GM19468 (cell line): ENCODE results near the gene ATP6V0E1.

Experiments
- ATAC-seq: cut with Tn5 transposase; IDR thresholded peaks from one replicate; pipeline ENCODE4 v1.9.1; 2021; ENCODE audit warnings: mild to moderate bottlenecking, moderate library complexity, moderate number of reproducible peaks; ENCODE audit not compliant: unreplicated experiment; ENCODE audit errors: extremely low read depth

The ATP6V0E1 gene

DNA sequence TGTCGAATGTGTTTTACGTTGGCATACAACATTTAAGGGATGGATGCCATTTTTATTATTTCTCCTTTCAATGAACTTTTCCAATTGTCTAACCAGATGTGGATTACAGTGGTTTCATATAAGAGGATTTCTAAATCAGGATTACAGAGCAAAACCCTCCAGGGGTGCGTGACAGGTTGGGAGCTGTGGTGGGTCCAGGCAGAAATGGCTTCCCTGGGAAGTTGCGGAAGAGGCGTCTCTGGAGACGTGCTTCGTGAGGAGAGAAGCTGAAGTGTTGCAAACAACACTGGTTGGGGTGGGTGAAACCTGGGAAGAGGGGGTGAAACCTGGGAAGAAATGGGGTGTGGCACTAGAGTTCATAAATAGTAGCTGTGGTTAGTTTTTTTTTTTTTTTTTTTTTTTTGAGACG, 28.8 kb upstream of the ATP6V0E1 start:
- ATAC-seq, result no peak

GRCh38 chr5:172956228-172956627, 27.3 kb upstream of the ATP6V0E1 start:
- no peak for ATAC-seq

GRCh38 chr5:172956936-172957335, 26.6 kb upstream of the ATP6V0E1 start:
- ATAC-seq, result no peak

- no peak for ATAC-seq
These were observed 26.1 kb upstream of the ATP6V0E1 start for GRCh38 chr5:172957458-172957857.

DNA sequence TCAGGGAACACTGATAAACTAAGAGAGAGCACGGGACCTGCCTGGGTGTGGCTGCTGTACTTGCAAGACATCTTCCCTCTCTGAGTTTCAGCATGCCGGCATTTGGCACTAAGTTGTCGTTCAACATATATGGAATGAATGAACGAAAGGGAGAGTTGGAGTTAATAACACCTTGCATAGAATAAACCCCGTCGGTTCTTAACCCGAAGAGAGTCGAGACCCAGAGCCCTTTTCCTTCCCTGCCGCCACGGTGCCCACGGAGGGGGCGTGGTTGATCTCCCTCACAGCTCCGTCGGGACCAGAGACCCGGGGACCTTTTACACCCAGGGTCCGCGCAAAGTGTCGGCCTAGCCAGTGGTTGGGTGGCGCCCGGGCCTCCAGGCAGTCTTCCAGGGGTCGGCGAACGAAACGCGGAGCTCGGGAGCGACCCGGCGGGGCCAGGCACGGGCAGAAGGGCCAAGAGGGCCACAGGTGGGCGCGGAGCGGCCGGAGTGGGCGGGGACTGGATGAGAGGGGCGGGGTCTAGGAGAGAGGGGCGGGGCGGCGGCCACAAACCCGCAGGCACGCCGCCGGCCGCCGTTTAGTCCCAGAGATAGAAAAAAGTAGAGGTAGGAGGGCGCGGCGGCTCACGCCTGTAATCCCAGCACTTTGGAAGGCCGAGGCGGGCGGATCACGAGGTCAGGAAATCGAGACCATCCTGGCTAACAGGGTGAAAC, 25.1 kb upstream of the ATP6V0E1 start:
- no peak for ATAC-seq

- no peak for ATAC-seq
These were observed 23.5 kb upstream of the ATP6V0E1 start for GRCh38 chr5:172959824-172960799.

- no peak for ATAC-seq
These were observed 13.7 kb upstream of the ATP6V0E1 start for GRCh38 chr5:172969921-172970320.

DNA sequence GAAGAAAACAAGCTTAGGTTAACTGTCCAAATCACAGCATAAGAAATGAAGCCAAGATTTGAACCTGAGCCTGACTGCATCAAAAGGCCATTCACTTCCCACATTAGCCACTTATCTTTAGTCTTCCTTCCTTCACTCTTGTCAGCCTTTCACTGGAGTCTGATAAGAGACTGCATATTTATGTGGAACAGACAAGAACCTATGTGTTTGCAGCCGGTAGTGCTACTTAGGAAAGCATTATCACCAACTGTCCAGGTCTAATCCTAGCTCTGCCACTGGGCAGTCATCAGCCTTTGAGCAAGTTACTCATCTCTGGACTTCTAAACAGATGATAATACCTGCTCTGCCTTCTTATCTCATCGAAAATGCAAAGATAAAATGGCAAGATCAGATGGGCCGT, 12.1 kb upstream of the ATP6V0E1 start:
- no peak for ATAC-seq

GRCh38 chr5:172972552-172972951, 11.0 kb upstream of the ATP6V0E1 start:
- ATAC-seq, result no peak

GRCh38 chr5:172973127-172973916, 10.2 kb upstream of the ATP6V0E1 start:
- ATAC-seq, result no peak

GRCh38 chr5:172973931-172974330, 9.6 kb upstream of the ATP6V0E1 start:
- no peak for ATAC-seq

DNA sequence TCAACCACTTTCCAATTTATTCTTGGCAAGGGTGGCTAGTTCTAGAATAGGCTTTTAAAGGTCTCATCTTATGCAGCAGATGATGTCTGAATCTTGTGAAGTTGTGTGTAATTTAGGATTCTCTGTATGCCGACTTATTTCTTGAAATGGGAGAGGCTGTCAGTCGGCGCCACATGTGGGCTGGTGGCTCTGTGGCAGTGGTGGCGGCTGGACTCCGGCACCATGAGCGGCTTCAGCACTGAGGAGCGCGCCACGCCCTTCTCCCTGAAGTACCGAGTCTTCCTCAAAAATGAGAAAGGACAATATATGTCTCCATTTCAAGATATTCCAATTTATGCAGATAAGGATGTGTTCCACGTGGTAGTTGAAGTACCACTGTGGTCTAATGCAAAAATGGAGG, 8.3 kb upstream of the ATP6V0E1 start:
- no peak for ATAC-seq

DNA sequence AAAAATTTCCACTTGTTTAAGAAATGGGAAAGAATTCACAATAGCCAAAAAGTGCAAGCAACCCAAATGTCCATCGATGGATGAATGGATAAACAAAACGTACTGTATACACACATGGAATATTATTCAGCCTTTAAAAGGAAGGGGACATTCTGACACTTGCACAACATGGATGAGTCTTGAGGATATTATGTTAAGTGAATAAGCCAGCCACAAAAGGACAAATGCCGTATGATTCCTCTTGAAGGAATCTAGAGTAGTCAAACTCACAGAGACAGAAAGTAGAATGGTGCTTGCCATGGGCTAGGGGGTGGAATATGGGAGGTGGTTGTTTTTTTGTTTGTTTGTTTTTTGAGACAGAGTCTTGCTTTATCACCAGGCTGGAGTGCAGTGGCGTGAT, 3.8 kb upstream of the ATP6V0E1 start:
- no peak for ATAC-seq

- no peak for ATAC-seq
These were observed 1.6 kb upstream of the ATP6V0E1 start for GRCh38 chr5:172981931-172982330.

DNA sequence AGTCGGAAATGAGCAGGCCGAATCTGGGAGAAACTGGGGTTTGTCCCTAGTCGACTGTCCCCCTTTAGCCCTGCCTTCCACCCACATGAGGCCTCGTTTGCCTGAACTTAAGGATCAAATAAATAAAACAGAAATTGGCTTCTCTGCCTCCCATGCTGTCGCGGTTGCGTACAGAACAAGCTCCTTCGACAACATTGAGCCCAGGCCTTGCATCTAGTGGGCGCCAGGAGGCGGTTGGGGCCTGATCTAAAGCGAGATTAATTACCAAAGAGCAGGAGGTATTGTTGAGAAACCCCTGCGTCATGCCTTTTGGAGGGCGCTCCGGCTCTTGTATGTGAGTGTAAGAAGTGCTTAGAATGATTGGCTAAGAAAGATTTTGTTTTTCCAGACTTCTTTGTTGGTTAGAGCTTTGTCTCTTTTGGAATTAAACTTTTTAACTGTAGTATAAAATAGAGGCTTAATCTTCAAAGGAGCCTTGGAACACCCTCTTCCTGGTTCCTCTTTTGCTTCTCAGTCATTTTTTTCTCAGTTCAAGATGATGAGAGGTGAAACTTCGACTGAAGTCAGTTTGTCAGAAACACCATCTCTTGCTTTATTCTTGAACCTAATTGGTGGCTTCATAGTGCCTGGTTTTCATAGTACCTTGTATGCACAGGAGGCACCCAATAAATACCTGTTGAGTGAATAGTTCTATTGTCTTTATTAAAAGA, 828 bp downstream of the ATP6V0E1 start:
- peak; percentile 44 for ATAC-seq

DNA sequence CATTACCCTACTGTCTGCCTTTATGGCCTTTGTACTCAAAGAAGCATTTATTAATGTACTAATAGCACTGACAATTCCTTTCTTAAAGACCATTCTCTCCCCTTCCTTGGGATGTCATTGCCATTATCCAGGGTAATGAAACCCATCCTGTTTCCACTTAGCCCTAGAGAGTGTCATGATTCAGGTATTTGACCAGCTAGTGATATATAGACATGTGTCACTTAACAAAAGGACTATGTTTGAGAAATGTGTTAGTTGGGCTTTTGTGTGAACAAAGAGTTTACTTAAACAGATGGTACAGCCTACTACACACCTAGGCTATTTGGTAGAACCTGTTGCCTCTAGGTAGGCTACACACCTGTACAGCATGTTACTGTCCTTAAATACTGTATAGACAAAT, 2.0 kb downstream of the ATP6V0E1 start:
- ATAC-seq, result no peak

DNA sequence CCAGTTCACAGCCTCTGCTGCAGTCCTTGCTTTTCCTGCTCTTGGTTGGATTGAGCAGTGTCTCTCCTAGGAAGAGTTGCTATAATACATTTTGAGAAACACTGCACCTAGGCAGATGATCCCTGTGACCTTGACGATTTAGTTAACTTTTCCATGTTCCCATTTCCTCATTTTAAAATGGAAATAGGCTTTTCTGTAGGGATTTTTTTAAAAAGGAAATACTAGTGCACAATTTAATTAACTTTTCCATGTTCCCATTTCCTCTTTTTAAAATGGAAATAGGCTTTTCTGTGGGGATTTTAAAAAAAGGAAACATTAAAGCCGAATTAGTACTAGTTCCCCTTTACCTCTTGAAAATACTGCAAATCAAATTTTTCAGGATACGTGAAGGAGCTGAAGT, 4.7 kb downstream of the ATP6V0E1 start:
- no peak for ATAC-seq

DNA sequence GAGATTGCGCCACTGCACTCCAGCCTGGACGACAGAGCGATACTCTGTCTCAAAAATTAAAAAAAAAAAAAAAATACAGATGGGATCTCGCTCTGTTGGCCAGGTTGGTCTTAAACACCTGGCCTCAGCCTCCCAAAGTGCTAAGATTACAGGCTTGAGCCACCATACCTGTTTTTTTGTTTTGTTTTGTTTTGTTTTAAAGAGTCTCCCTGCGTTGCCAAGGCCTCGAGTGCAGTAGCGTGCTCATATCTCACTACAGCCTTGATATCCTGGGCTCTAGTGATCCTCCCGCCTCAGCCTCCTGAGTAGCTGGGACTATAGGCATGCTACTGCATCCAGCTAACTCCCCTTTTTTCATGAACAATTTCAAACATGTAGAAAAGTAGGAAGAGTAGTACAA, 7.2 kb downstream of the ATP6V0E1 start:
- ATAC-seq, result no peak

DNA sequence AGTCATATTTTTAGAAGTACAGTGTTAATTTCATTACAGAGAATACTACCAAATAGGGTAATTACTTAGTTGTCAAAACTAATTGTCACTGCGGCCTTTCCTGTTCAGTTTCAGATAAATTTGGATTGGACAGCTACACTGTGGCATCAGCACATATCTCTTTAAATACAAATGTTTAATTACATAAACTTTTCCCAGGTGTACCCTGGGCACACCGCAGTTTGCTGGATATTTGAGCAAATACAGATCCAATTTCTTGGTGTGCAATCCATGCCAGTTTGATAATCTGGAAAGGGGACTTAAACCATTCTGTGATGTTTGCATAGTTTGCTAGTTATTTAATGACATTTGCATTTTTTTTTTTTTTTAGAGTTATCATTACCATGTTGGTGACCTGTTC, 10.8 kb downstream of the ATP6V0E1 start:
- ATAC-seq, result no peak

- no peak for ATAC-seq
These were observed 15.9 kb downstream of the ATP6V0E1 start for GRCh38 chr5:172999372-172999973.
